Limb (tissue), 2 donors: ENCODE results near the gene KCNG1.

ENCODE experiments used
- DNase-seq, 2 donors: peaks; one replicate each; pipeline ENCODE4 v3.0.0-alpha.2; 2016; ENCODE audit errors: extremely low spot score in 2 of 2

The KCNG1 gene

DNA sequence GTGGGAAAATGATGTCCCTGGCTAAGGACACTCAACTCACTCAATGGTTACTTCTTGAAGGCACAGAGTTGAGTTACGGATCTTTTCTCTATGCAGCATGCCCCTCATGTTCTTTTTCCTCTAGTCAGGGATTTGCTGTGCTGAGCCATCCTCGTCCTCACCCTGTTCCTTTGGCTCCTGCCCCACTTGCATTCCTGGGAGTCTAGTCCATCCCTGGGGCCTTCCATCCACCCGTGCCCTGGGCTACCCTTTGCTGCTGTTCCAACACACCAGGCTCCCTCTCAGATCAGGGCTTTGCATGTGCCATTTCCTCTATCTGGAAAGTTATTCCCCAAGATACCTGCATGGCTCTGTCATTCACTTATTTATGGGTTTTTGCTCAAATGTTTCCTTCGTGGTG lies 13.3 kb upstream of the KCNG1 start:
- peak in 1 of 2 donors; percentile 8 for DNase-seq

DNA sequence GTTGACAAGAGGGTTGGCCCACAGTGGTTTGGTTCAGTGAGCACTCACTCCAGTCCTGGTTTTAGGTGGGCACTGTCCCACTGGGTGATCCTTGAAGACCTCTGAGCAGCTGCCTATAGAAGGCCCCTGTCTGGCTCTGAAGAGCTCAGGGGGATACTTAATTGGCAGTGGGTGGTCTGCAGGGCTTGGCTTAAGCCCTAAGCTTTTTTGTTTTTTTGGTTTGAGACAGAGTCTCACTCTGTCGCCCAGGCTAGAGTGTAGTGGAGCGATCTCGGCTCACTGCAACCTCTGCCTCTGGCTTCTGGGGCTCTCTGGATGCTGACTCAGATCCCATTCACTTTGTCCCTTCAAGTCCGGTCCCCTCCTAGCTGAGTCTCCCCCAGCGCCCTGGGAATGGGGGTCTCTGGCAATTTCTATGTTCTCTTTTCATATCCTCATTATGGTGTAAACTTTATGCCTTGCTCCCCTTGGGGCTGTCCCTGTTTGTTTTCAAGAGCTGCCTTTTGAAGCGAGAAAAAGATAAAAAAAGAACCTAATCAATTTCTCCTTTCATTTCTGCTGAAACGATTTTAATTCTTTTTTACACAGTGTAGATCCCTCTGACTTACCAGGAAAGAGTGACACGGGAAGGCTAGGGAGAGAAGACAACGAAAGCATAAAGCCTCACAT lies 12.2 kb upstream of the KCNG1 start:
- DNase-seq: peak in 1 of 2 donors; percentile 6

DNA sequence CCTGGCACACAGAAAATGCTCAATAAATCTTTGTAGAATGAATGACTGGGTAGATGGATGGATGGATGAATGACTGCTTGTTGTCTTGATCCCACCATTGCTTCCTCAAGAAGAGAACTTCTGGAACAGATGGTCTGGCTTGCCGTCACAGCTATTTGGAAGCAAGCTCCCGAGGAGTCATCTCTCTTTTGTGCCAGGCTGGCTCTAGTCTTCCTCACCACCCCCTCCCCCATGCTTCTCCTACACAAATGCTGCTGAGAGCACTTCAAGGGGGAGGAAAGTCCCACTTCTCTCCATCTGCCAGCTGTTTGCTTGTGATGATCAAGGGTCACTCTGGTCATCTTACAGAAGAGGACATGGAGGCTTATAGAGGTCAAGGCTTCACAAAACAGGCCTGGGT lies 11.6 kb upstream of the KCNG1 start:
- DNase-seq: no peak

DNA sequence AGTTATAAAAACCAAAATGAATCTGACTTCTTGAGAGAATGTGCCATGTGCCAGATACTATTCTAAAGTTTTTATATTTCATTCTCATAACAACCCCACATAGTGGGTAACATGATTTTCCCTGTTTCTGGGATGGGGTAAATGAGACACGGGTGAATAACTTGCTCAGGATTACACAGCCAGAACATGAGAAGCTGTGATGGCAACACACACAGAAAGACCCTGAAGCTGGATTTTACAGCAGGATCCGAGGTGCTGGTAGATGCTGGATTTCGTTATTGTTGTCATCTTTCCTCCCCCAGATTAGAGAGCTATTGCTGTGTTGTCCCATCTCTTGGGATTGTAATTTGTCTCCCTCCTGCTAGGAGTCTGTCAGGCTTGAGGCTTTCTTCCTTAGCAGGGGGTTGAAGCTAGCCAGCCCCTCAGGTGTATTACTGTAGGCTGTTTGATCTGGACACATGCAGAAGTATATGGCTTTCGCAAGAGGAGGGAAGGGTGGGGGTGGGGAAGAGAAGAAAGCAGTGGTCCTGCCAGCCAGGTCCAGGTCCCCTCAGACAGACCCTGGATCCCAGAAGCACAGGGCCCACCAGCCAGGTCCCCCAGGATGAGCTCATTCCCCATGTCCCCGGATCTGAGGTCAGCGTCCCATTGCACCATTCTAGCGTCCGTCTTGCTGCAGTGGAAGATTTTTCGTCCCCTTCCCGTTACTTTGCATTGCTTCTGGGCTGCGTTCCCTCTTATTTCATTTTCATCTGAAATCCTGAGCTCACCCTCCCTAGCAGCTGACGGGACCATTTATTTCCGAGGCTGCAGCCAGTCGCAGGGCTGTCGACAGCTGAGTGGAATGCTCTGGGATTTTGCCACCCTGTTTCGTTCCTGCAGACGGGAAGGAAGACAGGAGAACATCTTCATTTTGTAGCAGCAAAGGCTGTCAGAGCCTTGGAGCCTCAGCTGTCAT lies 7.3 kb upstream of the KCNG1 start:
- peak in 1 of 2 donors; percentile 38 for DNase-seq

DNA sequence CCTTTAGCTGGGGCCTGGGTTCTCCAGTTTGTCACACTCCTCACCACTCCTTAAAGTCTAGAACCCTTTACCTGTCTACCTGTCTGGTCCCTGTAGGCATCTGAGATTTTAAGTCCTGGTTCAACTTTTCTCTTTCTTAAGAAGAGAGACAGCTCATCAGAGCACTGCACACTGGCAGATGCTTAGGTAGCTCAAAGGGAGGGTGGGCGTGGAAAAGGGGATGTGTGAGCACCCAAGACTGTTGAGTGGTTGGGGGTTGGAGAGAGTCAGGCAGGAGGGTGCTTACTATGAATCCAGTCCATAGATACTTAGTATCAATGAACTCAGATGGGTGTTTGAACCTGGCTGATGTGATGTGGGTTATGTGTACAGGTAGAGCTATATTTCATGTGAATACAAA lies 6.6 kb upstream of the KCNG1 start:
- DNase-seq: no peak

DNA sequence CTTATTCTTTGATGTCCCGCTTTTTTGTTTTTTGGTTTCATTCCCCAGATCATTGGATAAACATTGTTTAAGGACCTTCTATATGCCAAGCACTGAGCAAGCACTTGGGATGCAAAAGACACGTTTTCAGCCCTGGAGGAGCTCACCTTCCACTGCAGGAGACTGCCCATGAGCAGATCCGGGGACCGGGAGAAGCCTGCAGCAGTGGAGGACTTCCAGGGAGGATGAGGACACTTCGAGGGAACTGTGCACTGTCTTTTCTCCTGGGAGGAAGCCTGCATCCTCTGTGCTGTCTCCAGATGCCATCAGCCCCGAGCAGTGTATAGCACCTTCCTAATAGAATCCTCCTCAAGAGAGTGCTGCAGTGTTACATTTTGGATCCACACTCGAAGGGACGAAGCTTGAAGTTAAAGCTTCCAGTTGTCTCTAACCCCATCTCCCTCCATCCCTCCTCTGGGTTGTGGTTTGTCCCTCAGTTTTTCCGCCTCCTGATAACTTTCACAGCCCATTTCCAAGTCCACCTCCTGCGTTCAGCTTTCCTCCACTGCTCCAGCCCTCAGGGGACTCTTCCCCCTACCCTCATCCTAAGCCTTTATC lies 5.8 kb upstream of the KCNG1 start:
- peak in 1 of 2 donors; percentile 23 for DNase-seq

DNA sequence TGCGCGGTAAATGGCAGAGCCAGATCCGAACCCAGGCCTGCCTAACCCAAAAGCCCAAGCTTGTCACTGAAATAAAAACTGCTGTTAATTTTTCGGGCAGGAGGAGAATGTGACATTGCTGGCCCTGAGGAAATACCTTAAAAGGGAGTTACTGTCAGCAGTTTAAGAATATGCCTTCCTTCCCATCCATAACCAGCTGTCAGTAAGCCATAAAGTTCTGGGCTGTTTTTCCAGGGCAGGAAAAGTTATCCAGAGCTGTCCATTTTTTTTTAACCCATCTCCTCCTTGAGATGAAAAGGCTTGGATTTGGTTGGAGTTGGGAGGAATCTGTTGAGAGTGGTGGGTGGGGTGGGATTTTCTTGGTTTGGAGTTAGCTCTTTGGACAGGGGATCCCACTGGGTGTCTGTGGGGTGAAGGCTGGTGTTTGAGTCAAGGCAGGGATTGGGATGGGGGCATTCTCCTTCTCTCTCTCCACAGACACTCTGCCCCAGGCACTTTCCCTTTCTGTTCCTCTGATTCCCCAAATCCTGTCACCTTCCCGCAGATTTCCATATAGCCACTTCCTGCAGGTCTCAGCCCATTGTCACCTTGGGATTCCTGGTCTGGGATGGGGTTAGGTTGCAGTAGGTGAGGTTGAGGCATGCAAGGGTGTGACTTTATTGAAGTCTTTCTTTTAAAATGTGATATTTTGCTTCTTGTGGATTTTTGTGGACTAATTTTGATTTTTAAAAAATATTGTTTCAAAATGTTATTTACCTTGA lies 4.3 kb upstream of the KCNG1 start:
- DNase-seq: peak in 1 of 2 donors; percentile 8

DNA sequence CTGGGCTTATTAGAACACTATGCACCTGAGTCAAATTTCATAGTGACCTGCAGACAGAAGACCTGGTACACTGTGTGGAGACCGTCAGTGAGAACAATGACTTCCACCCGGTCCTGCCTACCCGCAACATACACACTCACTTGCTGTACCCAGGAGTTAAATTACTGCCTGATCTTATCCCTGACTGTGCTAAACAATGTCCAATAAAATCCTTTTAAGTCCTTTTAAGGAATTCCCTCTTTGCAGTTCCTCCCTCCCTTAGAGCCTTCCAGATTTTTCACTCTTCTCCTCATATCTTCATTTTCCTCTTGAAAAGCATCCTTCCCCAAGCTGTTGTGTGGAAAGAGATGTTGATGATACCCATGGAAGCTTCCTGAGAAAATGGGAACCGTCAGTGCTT lies 3.4 kb upstream of the KCNG1 start:
- no peak for DNase-seq

DNA sequence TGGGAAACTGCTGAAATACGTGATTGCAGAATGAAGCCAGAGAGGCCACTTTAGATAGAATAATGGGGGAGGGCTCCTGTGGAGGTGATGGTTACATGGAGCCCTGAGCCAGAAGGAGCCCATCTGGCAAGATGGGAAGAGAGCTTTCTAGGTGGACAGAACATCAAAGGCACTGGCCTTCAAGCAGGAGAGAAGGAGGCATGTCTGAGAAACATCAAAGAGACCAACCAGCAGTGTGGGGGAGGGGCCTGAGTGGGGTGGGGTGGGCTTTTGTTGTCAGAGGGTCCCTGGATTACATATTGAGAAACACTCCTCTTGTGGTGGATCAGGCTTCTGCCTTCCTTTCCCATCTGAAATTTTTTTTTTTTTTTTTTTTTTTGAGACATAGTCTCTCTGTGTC lies 1.9 kb upstream of the KCNG1 start:
- DNase-seq: peak in 1 of 2 donors; percentile 11

DNA sequence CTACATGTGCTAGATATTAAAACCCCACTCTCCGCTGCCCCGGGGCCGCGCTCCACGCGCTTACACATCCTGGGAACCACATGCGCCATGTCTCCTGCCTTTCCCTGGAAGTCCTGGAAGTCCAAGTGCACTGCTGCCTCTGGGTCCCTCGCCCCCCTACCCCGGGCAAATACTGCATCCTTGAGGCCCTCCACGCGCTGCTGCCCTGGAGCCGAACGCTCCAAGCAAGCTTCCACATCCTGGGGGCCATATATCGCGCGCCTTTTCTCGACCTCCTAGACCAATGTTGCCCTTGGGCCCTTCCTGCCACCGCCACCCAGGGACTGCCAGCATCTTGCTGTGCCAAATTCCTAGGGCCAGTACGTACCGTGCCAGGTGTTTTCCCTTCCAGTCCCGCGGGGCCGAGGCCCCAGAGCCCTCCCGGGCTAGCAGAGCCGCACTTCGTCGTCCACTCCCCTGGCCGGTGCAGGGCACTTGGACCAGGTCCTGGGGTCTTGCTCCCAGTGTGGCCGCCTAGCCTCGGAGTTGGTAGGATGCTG lies 779 bp upstream of the KCNG1 start:
- DNase-seq: no peak

DNA sequence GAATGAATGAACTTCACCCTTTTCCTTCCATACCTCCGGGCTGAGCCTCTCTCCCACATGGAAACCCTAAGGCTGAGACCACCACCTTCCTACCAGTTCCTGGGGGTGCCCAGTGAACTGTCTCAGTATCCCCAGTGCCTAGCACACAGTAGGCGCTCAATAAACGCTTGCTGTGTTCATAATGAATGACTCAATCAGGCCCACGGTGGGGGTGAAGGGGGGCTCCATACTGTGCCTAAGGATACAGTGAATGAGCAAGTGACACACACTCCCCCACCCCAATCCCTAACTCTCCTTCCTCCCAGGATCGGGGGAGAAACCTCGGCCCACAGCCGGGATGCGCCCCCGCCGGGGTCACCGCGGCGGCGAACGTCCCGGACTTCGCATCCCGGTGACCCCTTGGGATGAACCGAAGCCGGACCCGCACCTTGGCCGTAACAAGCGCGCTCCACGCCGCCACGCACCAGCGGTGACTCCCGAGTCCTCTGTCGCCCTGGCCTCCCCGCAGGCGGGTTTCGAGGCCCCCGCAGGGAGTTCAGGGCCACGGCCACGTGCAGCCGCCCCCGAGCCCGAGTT lies 592 bp downstream of the KCNG1 start:
- DNase-seq: no peak

DNA sequence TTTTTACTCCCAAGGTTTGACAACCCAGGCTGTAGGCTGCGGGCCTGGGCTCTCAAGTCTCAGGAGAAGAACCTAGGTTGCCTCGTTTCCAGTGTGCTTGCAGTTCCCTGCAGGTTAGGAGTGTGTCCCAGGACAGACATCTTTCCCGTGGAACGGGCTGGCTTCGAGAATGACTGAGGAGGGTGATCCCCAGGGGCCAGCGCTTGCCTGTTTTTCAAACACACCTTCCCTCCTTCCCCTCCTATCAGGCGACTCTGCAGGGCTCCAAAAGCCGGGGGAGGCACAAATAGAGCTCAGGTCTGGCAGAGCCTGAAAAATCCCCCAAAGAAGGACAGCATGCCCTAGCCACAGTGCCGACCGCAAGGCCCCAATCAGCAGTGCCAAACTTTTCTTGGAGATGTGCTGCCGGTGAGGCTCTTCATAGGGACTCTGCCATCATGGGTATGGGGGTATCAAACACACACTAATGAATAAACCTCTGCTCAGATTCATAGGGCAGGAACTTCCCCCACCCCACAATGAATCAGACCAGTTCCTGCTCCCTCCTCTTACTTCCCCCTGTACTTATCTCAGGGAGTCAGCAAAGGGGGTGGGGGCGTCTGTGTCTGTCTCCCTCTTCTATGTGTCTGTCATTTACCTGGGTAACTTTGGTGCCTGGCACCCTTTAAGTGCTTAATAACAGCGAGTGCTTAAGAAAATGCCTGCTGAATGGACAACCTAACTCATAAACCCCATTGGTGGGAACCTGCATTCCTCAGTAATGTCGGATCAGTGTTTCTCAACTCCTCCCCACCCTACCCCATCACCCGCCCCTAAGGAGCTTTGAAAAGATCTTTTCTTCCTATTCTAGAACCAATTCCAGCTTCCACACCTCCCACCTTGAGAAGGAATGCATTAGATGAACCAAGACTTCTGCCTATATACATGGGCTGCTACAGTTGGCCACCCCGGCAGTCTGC lies 1.6 kb downstream of the KCNG1 start:
- DNase-seq: no peak

DNA sequence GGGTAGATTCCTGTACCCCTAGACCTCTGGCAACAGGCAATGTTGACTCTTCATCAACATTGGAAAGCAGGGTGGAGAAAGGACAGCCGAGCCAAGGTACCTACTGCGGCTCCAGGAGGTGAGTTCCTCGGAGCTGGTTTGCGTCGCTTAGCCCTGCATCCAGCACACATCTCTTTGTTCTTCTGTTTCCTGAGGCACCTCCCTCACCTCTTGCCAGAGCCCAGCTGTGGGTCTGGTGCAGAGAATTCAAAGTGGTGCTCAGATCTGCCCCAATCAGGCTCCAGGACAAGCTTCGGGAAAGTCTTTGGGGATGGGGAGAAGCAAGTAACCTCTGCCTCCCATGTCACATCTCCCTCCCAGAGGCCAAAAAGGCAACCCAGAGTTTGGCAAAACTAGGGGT lies 2.2 kb downstream of the KCNG1 start:
- no peak for DNase-seq

DNA sequence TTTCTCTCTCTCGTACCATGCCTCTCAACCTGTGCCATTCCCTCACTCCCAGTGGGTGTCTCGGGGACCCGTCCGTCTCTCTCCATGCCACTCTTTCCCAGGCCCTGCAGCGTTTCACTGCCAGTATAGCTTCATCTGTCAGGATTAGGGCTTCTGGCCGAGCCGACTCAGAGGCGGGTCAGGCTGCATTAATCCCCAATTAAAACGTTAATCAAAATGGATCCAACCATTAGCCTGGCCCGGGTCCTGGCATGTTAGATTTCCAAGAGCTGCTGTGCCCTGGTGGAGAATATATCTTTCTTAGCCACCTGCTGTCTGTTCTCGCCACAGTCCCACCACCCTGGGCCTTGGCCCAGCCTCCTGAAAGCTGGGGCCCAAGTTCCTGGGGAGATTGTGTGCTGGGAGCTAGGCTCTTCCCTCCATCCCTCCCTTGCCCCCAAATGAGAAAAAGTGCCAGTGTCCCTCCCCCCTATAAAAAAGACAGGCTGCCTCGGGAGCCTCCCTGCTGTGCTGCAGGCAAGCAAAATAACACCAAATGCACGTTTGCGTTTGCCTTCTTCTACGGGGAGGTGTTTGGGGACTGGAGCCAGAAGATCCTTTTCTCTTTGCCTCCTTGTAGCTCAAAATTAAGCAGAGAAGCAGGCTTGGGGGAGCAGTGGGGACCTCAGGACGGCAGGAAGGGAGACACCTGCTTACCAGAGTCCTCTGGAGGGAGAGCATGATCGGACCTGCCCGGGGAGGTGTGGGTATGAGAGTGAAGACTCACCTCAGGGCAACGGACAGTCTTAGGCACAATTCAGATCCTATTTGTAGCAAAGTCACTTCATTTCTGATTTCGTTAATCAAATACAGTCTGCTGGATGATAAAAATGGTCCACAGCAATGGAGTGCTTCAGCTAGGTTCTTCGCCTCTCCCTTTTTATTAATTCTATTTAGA lies 3.0 kb downstream of the KCNG1 start:
- DNase-seq: no peak

DNA sequence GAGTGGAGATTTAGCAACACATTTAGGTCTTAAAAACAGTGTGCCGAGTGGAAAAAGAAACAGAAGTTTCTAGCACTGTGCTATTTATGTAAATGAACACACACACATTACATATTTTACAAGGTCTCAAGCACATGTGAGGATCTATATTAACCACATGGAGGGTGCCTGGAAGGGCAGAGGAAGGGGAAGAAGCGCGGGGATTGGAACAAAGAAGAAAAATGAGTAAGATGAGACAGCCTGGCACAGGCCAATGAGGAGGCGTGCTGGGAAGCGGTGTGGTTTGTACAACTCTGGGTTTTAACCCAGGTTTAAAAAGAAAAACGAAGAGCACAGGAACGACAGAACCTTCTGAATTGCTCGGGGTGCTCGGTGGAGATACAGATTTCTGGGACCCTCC lies 5.7 kb downstream of the KCNG1 start:
- no peak for DNase-seq

DNA sequence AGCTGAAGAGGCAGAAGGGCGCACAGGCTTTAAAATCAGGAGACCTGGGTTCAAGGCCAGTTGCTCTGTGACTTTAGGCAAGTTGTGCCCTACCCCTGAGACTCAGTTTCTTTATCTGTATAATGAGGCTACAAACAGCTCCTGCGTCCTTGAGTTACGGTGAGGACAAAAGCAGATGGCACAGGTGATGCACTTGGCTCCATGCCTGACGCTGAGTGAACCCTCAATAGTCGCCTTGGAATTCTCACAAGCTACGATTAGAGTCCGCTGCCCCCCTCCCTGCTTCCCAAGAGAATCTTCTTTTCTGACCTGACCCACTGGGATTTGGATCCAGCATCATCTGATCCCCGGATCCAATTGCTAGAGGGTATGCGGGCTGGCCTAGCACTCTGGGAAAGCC lies 6.4 kb downstream of the KCNG1 start:
- no peak for DNase-seq

DNA sequence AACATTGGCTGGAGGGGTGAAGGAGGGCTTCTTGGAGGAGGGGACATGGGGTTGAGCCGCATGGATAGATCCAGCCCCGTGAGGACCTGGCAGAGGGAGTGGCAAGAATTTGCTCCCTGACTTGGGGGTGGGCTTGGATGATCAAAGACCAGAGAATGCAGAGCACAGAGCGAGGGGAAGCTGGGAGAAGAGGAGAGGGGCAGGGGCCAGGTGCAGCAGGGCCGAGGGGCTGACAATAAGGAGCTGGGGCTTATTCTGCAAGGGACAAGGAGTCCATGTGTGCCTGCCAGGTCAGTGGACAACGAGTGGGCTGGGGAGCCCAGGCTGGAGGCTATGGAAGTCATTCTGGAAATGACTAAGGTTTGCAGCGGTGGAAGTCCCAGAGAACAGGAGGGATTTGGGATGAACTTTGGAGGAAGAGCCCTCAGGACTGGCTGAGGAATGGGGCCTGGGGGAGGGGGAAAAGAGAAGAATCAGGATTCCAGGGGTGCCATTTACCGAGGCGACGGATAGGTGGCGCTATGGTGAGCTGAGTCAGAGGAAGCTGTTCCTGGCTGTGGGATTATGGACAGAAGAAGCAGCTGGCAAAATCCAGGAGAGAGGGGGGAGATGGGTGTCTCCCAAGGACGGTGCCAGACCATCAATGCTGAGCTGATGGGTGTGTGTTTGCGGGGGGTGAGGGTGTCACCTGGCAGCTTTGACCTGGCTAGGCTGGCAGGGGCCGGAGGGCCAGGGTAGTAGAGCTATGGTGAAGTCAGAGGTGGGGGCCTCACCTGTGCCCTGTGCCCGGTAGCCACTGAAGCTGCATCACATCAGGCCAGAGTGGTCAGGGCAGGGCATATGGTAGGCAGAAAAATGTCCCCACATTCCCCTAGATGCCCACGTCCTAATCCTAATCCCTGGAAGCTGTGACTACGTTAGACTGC lies 7.8 kb downstream of the KCNG1 start:
- DNase-seq: peak; percentile 46 to 77
